ENCODE measurements around the gene GJB2.
"Not testable (repeated sequence)": the region's sequence is repeated elsewhere in the genome, so short reads cannot be mapped to it uniquely, and the experiment has no call there.

Gene GJB2

DNA sequence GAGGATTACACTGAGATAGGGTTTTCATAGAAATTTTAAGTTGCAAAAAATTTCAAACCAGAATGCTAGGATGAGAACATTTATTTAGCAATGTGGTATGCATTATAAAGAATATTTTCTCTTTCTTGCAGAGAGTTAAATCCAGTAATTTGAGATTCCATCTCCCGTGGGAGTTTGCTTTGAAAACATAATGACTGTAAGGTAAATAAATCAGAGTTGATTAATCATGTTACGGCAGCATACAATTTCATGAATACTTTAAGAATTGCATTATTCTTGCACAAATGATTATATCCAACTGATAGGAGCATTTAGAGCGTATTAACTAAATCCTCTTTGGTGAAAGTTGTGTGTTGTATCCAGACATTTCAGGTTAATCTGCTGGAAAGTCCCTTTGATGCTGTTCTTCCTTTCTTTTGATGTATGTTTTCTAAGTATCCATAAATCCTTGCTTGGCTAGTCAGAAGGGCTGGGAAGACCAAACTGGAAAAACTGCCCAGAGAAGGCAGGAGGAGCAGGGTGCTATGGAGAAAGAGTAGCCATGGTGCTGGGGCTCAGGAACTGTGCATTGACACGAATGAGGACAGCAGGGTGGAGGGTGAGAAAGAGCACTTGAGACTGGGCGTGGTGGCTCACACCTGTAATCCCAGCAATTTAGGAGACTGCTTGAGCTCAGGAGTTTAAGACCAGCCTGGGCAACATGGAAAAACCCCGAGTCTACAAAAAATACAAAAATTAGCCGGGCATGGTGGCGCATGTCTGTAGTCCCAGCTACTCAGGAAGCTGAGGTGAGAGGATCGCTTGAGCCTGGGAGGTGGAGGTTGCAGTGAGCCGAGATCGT is 27.1 kb downstream of the GJB2 start:
- no peak for DNase-seq

GRCh38 chr13:20161951-20162300 is 30.8 kb downstream of the GJB2 start:
- DNase-seq: no peak

GRCh38 chr13:20161275-20161950 is 31.3 kb downstream of the GJB2 start:
- peak; percentile 43 for DNase-seq

DNA sequence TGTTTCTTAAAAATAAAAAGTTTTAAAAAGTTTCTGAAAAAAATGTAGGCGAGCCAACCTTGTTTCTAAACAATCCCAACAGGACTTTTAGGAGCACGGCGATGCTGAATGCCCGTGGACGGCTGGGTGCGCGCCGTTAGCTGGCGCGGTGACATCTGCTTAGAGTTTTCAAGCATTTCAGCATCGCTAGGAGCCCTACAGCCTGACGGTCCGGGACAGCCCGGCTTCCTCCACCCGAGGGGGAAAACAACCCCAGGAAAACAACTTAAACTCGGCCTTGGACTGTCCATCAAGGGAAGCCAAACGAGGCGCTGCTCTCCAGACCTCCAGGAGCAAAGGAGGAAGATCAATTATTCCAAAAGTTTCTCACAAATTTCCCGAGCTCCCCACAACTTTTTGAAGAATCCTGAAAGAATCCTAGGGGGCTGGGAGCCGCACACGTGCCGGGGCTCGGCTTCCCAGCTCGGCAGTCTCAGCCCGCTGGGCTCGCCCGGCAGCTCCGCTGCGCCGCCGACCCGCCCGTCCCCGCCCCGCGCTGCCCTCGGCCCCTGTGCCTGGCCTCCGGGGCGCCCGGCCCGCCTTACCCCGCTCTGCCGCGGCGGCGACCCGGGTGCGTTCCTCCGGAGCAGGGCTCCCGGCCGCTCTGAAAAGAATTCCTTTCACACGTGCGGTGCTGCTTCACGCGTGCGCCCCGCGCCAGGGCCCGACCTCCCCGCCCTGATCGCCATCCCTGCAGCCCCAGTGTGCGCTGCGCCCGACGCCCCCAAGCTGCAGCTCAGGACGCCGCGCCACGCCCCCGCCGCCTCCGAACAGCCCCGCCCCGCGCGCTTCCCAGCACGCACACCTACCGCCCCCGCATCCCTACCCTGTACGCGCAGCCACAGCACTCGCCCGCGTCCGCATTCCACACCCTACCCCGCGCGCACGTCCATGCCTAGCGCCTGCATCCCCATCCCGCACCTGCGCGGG is 32.1 kb downstream of the GJB2 start, which contains the start of gene GJA3:
Gene GJA3, minus strand, starts transcription at position 747 of the 969 bp plus-strand sequence. CDS start 17,764 bp downstream, outside the sequence.
- peak; percentile 57 for DNase-seq

DNA sequence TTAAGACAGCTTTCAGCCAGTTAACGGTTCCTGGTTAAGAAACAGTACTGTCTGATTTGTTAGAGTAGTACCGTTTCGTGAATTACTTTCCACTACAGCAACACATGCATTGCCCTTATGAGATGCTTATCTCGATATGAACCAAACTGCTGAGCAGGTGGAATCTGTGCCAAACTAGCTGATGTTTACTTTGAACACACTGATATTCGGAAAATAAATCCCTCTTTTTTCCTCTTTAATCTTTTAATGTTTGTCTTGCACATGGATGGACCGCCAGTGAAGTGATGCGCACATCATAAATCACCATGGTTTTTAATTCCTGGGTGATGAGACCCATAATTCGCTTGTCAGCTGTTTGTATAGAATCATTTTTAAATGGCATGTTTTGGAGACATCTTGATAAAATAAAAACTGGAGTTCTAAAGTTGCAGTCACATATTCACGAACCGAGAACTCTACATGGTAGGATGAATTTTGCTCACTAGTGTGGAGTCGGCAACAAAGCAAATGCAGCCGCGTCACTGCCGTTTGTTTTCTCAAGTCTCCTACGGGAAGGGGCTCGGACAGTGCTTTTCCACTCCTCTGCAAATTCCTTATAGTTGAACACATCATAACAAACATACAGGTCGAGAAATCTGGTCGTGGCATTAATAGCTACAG is 33.0 kb downstream of the GJB2 start:
- DNase-seq: no peak

DNA sequence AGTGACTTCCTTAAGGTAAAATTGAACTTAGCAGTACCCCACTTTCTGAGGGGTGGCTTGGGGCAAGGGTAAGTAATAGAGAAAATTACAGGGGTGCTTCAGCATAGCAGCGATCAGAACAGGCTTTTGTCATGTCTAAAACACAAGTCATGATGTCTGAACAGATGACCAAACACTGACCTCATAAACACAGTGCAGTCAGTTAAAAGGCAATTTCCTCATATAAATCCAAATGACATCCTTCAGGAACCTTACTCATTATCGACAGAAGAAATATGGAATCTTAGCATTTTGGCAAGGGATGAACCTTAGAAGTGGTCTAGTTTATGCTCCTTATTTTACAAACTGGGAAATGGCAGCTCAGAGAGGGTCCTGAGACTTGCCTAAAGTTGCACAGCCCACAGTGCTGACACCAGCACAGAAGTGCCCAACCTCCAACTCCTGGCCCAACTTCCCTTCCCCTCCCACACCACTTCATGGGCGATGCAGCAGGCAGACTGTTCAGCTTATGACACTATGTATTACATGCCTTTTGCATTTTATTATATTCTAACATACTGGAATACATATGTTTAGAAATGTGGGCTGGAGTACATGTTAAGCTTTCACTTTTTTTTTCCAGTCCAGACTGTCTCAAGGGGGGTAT is 35.5 kb downstream of the GJB2 start:
- no peak for DNase-seq

- no peak for DNase-seq
Observed at GRCh38 chr13:20156702-20157101, 36.0 kb downstream of the GJB2 start.

- DNase-seq: not testable (repeated sequence)
Observed at GRCh38 chr13:20153290-20153689, 39.4 kb downstream of the GJB2 start.

- DNase-seq: no peak
Observed at GRCh38 chr13:20151612-20152011, 41.1 kb downstream of the GJB2 start.

- no peak for DNase-seq
Observed at GRCh38 chr13:20151016-20151415, 41.7 kb downstream of the GJB2 start.

DNA sequence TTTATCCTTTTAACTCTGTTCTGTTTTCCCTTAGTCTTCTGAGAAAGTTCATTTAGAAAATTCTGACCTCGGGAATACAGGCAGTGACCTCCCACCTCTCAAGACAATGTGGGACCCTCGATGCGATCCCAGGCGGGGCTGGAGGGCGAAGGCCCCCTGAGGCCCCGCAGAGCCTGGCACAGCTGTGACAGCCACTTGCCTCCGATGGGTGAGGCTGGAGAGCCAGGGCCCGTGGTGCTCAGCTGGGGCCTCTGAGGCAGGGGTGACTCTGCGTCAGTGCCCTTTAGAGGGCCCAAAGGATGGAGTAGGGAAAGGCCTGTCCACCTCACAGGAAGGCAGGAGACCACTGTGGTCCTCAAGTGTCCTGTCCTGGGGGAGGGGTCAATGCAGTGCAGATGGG is 42.2 kb downstream of the GJB2 start:
- DNase-seq: no peak

GRCh38 chr13:20149762-20150161 is 43.0 kb downstream of the GJB2 start:
- DNase-seq: no peak

DNA sequence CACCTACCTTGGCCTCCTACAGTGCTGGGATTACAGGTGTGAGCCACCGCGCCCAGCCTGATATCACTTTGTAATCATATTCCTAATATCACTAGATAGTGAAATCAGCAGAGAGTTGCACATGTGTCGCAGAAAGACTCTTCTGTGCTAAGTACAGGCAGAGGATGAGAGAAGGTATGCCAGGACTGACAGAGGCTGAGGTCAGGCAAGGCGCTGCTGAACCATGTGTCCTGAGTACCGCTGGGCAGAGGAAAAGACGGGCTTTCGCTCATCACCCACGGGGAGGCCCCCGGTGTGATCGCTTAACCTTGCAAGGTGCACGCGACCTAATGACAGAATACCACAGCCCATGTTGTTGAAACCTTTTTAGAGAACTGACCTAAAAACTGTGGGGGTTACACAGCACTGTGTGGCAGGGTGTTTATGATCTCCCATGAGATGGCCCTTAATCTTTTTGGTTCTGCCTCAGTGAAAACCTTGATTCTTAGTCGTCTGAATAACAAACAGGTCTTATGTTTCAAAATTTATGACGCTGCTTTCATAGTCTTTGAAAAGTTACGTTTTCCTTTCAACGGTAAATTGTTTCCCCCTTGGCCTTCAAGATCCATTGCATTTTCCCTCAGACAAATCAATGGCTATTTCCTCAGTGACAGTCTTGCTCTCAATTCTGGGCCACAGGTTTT is 44.1 kb downstream of the GJB2 start:
- no peak for DNase-seq

DNA sequence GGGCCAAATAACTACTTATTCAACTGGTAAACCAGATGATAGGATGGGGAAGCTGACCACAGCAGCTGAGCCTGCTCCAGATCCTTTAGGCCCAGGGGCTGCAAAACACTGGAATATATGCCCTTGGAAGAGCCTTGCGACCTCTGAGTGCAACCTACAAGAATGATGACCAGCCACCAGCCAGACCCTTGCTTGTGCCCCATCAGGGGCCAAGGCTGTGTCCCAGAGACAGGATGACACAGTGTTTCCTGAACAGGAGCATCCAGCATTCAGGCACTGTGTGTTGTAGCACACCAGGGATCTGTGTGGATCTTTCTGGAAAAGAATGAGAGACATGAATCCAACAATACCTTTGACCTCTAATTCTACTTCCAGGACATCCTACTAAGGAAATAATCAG is 46.4 kb downstream of the GJB2 start:
- DNase-seq: no peak

- DNase-seq: no peak
Observed at GRCh38 chr13:20145521-20145920, 47.2 kb downstream of the GJB2 start.

- no peak for DNase-seq
Observed at GRCh38 chr13:20144141-20144850, 48.4 kb downstream of the GJB2 start.

- no peak for DNase-seq
Observed at GRCh38 chr13:20142927-20143480, 49.7 kb downstream of the GJB2 start.

GRCh38 chr13:20142023-20142926 is 50.5 kb downstream of the GJB2 start:
- DNase-seq: no peak

Measured in stimulated activated CD4-positive, alpha-beta T cell treated with anti-CD3 and anti-CD28 coated beads, Interleukin-12 subunit alpha, Interleukin-12 subunit beta, amount 100 ng/mL, for 4 hours (primary cell).